Subcutaneous adipose tissue (tissue), 4 donors: ENCODE data around the gene NUP133. TPM values are rescaled to one million over a fixed set of nuclear protein-coding genes. Genes with fewer than 3 reads are reported as not detected.

Experiments
- small RNA-seq: library from RNA; depleted of rRNA; stranded (forward); fragments of <200 nt; gene quantifications from one replicate; pipeline ENCODE3, GENCODE V24; 2016
- total RNA-seq, 4 donors: library from RNA; depleted of rRNA; stranded (reverse); fragments of >200 nt; gene quantifications; one replicate each; pipeline ENCODE4 v1.1.0, GENCODE V29; 2016
- TF ChIP-seq, protein P1 (sequence below): fragments of 450-650 bp; IDR thresholded peaks from one replicate; pipeline ENCODE4 v1.5.1; 2016; ENCODE audit warnings: low read depth, mild to moderate bottlenecking, control low read depth, antibody characterized with exemption, moderate library complexity

Gene NUP133
- total RNA-seq, 4 donors from 2014 or later = 22.6 to 52.5 (median 25.8) TPM

DNA sequence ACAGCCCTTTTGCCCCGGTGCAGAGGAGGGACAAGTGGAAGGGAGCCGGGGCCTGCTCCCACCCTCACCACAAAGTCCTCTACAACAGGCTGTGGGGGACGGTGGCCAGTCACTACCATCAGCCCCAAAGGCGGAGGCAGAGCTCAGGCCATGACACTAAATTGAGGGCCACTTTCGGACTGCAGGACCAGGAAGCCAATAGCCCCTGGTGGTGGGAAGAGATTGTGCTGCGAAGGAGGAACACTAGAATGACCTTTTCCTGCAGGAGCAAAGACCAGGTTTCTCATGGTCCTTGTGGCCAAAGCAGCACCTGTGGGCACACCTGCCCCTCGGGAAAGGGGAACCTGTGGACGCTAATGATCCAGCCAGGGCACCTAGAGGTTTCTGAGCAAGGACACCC is 104.6 kb downstream of the NUP133 start:
- TF ChIP-seq, protein P1, sequence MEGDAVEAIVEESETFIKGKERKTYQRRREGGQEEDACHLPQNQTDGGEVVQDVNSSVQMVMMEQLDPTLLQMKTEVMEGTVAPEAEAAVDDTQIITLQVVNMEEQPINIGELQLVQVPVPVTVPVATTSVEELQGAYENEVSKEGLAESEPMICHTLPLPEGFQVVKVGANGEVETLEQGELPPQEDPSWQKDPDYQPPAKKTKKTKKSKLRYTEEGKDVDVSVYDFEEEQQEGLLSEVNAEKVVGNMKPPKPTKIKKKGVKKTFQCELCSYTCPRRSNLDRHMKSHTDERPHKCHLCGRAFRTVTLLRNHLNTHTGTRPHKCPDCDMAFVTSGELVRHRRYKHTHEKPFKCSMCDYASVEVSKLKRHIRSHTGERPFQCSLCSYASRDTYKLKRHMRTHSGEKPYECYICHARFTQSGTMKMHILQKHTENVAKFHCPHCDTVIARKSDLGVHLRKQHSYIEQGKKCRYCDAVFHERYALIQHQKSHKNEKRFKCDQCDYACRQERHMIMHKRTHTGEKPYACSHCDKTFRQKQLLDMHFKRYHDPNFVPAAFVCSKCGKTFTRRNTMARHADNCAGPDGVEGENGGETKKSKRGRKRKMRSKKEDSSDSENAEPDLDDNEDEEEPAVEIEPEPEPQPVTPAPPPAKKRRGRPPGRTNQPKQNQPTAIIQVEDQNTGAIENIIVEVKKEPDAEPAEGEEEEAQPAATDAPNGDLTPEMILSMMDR = no peak

DNA sequence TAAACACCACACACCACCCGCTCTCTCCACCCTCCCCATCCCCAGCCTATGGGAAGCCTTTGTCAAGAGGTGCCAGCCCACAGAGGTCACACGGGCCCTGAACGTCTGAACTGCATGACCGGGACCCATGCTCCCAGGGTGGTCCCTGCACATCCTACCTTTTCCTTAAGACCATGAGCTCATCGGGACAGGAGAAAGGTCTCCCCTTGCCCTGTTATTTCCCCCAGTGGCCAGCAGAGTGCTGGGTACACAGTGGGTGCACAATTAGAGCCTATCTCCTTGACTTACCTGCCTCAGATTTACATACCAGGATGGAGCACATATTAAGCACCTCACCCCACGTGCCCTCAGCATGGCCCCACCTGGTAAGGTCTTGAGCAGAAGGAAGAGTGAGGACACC is 105.1 kb downstream of the NUP133 start:
- TF ChIP-seq, protein P1 = no peak

DNA sequence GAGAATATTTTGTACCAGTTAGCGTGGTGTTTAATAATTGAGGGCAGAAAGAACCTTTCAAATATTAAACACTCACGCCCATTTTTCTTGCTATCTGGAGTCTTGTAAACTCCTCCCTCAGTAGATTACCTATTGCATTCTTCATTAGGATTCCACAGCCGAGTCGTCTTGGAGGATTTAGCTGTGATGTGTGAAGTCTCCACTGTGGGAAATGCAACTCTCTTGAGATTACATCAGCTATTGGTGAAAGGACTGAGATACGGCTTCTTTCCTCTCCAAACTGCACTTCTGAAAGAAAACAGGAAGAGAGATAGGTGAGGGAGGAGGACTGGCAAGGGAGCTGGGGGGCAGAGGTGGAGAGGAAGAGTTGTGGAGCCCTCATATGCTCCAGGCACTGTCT is 110.4 kb downstream of the NUP133 start:
- TF ChIP-seq, protein P1 = no peak

DNA sequence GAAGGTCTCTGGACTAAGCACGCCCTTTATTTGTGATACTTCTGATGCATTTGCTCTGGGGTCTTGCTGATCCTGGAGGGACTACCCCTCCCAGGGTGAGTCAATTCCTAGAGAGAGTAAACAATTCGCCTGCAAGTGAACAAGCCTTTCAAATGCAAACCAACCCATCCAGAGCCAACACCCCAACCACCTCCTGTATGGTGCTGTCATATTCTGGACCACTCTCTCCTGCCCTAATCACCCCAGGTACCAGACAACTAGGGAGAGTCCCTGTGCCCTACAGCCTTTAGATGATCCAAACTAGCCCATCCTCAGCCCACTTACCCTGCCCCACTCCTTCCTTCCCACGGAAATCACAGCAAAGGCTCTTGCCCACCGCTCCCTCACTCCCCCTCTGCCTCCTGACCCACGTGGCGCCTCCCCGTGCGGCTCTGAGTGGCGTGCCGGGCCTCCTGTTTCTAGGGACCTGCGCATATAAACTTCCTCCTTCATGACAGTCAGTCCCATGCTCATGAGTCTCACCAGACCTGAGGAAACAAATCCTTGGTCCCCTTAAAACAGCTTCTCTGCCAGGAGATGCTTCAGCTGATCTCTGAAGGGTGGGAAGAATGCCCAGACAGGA is 111.4 kb downstream of the NUP133 start:
- TF ChIP-seq, protein P1 = no peak

DNA sequence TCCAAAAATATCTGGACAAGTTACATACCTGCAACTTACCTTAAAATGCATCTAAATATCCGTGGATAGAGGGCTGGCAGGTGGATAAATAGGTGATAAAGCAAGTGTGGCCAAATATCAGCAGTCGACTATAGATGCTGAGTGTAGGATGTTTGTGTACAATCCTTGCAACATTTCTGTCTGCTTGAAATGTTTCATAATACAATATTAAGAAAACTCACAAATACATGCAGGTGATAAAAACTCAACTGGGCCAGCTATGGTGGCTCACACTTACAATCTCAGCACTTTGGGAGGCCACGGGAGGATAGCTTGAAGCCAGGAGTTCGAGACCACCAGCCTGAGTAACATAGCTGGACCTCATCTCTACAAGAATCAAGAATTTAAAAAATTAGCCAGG is 115.2 kb downstream of the NUP133 start:
- TF ChIP-seq, protein P1 = no peak

Small RNAs within 50 kb of the gene (small RNA-seq; reads per million reads assigned to genes)
- gene RN7SKP276 (not detected), gene RNA5SP78 (not detected), gene RNU4-21P (not detected)

Other genes starting within 250 kb of the NUP133 start
- 10 to 100 TPM; 26.0 to 46.2 (median 37.5) TPM for gene RAB4A, start 237.2 kb downstream of the NUP133 start, total RNA-seq
- gene CCSAP, start 165.3 kb downstream of the NUP133 start, total RNA-seq = 10 to 100 TPM in 1 of 4 donors, 1 to 10 TPM in 3; 5.4 to 15.6 (median 7.1) TPM
- gene ACTA1, start 74.2 kb downstream of the NUP133 start, total RNA-seq = not detected
- gene ABCB10, start 50.4 kb upstream of the NUP133 start, total RNA-seq = 10 to 100 TPM; 13.4 to 20.7 (median 17.6) TPM
- gene TAF5L, start 117.8 kb upstream of the NUP133 start, total RNA-seq = 10 to 100 TPM; 11.9 to 19.9 (median 18.9) TPM
- gene URB2, start 117.9 kb upstream of the NUP133 start, total RNA-seq = 10 to 100 TPM in 2 of 4 donors, 1 to 10 TPM in 2; 5.8 to 13.7 (median 9.5) TPM